ENCODE results near the gene LRRIQ1. TPM values are rescaled to one million over a fixed set of nuclear protein-coding genes. Genes with fewer than 3 reads are reported as not detected.

LRRIQ1 gene
- total and polyA plus RNA-seq, 2 of the 8 experiments (the other 6 are each of a cell fraction or from before 2014, with no cell fraction given): 0.24 to 0.76 TPM

GRCh38 chr12:85257671-85258070, 221.5 kb downstream of the LRRIQ1 start:
- H3K4me1 ChIP-seq (replicated peaks in 1 of 4; ENCODE audit: control insufficient read depth in 3 of 4, insufficient read depth in 4 of 4, low read length in 3 of 4): no peaks in the 10 kb centered on the region
- WGBS, 2 experiments (ENCODE audit: extremely low coverage in 1 of 2, insufficient coverage in 1 of 2, insufficient read length in 1 of 2, insufficient replicate concordance in 2 of 2, low coverage in 1 of 2, low lambda C conversion rate in 2 of 2, missing lambda C conversion rate in 1 of 2): 96% methylated on average over 1 of the region's 1 CpG; no CpG with 5 or more reads in 1 of the 2 experiments
- no peaks in the 10 kb centered on the region for H3K36me3 ChIP-seq (ENCODE audit: control insufficient read depth in 2 of 4, insufficient read depth in 4 of 4, low read length in 3 of 4)
- no peak overlapping the region for H3K23ac ChIP-seq (ENCODE audit: insufficient read length)
- no peak overlapping the region for H2BK12ac ChIP-seq (ENCODE audit: low read depth, low read length)
- H3K56ac ChIP-seq (replicated peaks; ENCODE audit: insufficient read length, low read depth, low read length): no peak overlapping the region
- DNase-seq (ENCODE audit: low read depth in 1 of 2, low spot score in 2 of 2) (no peak), FAIRE-seq (no peak)
- H2BK20ac ChIP-seq (ENCODE audit: low read length): no peak overlapping the region
- H4K91ac ChIP-seq (replicated peaks; ENCODE audit: insufficient read length, low read length): no peak overlapping the region
- H4K5ac ChIP-seq (ENCODE audit: insufficient read length, low read depth, low read length): no peak overlapping the region
- H3K23me2 ChIP-seq (ENCODE audit: low read depth, low read length): no peaks in the 10 kb centered on the region
- no peak overlapping the region for H2AFZ ChIP-seq (ENCODE audit: low read length)
- H3K9me3 ChIP-seq (ENCODE audit: insufficient read depth in 2 of 2, low read depth in 1 of 2, low read length in 1 of 2): no peaks in the 10 kb centered on the region
- no peak overlapping the region for H2BK120ac ChIP-seq (replicated peaks; ENCODE audit: low read depth, low read length)
- no peak overlapping the region for H3K4ac ChIP-seq (replicated peaks; ENCODE audit: insufficient read length, low read depth, low read length)
- no peak overlapping the region for H2AK5ac ChIP-seq (ENCODE audit: low read depth, low read length)
- H3K4me2 ChIP-seq (ENCODE audit: insufficient read depth in 1 of 2, low read depth in 2 of 2, low read length in 2 of 2): no peak overlapping the region
- no peak for TF ChIP-seq BRCA1 (IDR thresholded peaks at IDR 0.05; ENCODE audit: low read depth, low read length)
- no peak overlapping the region for H3K9ac ChIP-seq (replicated peaks in 1 of 4; ENCODE audit: extremely low read depth in 1 of 4, low read depth in 3 of 4, low read length in 3 of 4)
- H3K79me1 ChIP-seq (ENCODE audit: low read depth, low read length): no peaks in the 10 kb centered on the region
- no peak overlapping the region for H2BK15ac ChIP-seq (ENCODE audit: low read length)
- H3K79me2 ChIP-seq (ENCODE audit: control insufficient read depth in 1 of 2, insufficient read depth in 2 of 2, low read length in 2 of 2): no peaks in the 10 kb centered on the region
- ChIA-PET POLR2A (ENCODE audit: partially characterized antibody) (no interaction called here), CTCF (ENCODE audit: partially characterized antibody) (interaction anchor here (1.0 kb wide), 1 partner anchor 32 kb away, joined by 3 read pairs; no protein-coding TSS in a partner anchor)
- H4K8ac ChIP-seq (ENCODE audit: extremely low read depth, insufficient read depth, low read length): no peak overlapping the region
- no peak overlapping the region for H3K4me3 ChIP-seq (ENCODE audit: extremely low read depth in 1 of 4, insufficient read depth in 2 of 4, low read depth in 3 of 4, low read length in 4 of 4)
- H3K27me3 ChIP-seq (replicated peaks in 1 of 4; ENCODE audit: control insufficient read depth in 3 of 4, extremely low read depth in 1 of 4, insufficient read depth in 3 of 4, low read length in 3 of 4): no peaks in the 10 kb centered on the region
- no peak overlapping the region for H3K14ac ChIP-seq (ENCODE audit: insufficient read length)
- no peak overlapping the region for H2BK5ac ChIP-seq (ENCODE audit: low read depth, low read length)
- no peak overlapping the region for H3K18ac ChIP-seq (ENCODE audit: extremely low read depth, low read length)
- H3K27ac ChIP-seq (ENCODE audit: low read depth, low read length): no peak overlapping the region
- H4K20me1 ChIP-seq (replicated peaks in 1 of 2; ENCODE audit: control insufficient read depth in 1 of 2, insufficient read depth in 2 of 2, low read length in 2 of 2): no peaks in the 10 kb centered on the region

Data from H1 (cell line).